Immature natural killer cell (primary cell): ENCODE data around the gene RPL22. TPM values are rescaled to one million over a fixed set of nuclear protein-coding genes. Genes with fewer than 3 reads are reported as not detected.

Source experiments
- DNase-seq, 3 donors: peaks; one replicate each; pipeline ENCODE4 v3.0.0; 2022; ENCODE audit warnings: mixed read lengths in 1 of 3
- H3K27ac Mint-ChIP-seq, 6 donors: one replicate each; pipeline ENCODE4 v1.8.0; 2020; ENCODE audit warnings: mixed read lengths in 6 of 6, mild to moderate bottlenecking in 5 of 6, inconsistent platforms in 4 of 6, moderate library complexity in 3 of 6
- H3K27me3 Mint-ChIP-seq, 3 donors: one replicate each; pipeline ENCODE4 v1.8.0; 2020 to 2021; ENCODE audit warnings: low read depth in 3 of 3, mild to moderate bottlenecking in 3 of 3, mixed read lengths in 3 of 3, moderate library complexity in 3 of 3, inconsistent platforms in 1 of 3
- H3K36me3 Mint-ChIP-seq, 3 donors: one replicate each; pipeline ENCODE4 v1.8.0; 2020; ENCODE audit warnings: mixed read lengths in 3 of 3, inconsistent platforms in 2 of 3, mild to moderate bottlenecking in 2 of 3
- H3K4me1 Mint-ChIP-seq, 2 donors: one replicate each; pipeline ENCODE4 v1.8.0; 2020; ENCODE audit warnings: inconsistent platforms in 2 of 2, mild to moderate bottlenecking in 2 of 2, mixed read lengths in 2 of 2, moderate library complexity in 1 of 2
- H3K4me3 Mint-ChIP-seq, 5 donors: one replicate each; pipeline ENCODE4 v1.8.0; 2020; ENCODE audit warnings: mild to moderate bottlenecking in 5 of 5, mixed read lengths in 5 of 5, inconsistent platforms in 3 of 5, moderate library complexity in 3 of 5
- H3K9me3 Mint-ChIP-seq, 6 donors: one replicate each; pipeline ENCODE4 v1.8.0; 2020; ENCODE audit warnings: mild to moderate bottlenecking in 6 of 6, mixed read lengths in 6 of 6, inconsistent platforms in 4 of 6, moderate library complexity in 3 of 6
- polyA plus RNA-seq, 3 donors: library from polyadenylated mRNA; unstranded; fragments of 300-500 nt; fragmentation: Illumina TruSeq; gene quantifications; one replicate each; pipeline ENCODE4 v1.2.3, GENCODE V29; 2021

RPL22 gene
- polyA plus RNA-seq, 3 donors from 2014 or later: 62.3 to 129 (median 124) TPM

DNA sequence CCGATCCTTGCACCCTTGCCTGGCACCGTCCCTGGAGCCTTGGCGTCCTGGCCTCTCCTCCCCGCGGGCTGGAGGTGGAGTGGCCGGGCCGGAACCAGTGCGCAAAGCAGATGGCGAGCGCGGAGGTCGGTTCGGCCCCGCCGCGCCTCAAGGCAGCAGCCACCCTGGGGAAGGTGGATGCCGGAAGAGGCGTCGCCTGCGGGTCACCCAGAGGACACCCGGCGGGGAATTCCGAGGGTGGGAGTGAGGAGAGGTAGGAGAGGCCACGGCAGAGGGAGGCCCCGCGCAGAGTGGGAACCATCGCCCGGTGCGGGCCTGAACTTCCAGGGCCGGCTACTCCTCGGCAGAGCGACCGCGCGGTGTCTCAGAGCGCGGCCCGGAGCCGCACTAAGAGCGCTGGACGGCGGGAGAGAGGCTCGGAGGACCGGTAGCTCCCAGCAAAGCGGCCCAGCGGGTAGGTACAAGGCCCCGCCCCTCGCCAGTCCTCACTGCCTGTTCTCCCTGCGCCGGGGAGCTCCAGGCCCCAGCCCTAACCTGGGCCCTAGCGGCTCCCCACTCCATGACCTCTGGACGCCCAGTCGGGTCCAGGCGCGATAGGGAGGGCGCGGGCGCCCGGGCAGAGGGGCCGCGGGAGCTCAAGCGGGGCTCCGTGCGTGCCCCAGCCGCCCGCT lies 6.6 kb upstream of the RPL22 start, which contains the start of gene RNF207:
Gene RNF207 (plus strand): TSS at position 271 of the 671 bp plus-strand sequence. CDS start 417 bp downstream, outside the sequence.
- H3K27me3 Mint-ChIP-seq: peaks cover 6 to 10% (median 9%) of the 10 kb centered on the region in 3 donors
- peak in 2 of 3 donors; percentile 15 to 20 for DNase-seq
- H3K36me3 Mint-ChIP-seq: no peaks in the 10 kb centered on the region
- no peak within 1 kb of the TSS for H3K27ac Mint-ChIP-seq
- peaks cover 0 to 2% (median 0%) of the 10 kb centered on the region in 6 donors for H3K9me3 Mint-ChIP-seq
- peaks cover 3 to 11% of the 10 kb centered on the region in 2 donors for H3K4me1 Mint-ChIP-seq
- H3K4me3 Mint-ChIP-seq: peak within 1 kb of the TSS in 4 of 5 donors; percentile 56 to 80 (median 58)

DNA sequence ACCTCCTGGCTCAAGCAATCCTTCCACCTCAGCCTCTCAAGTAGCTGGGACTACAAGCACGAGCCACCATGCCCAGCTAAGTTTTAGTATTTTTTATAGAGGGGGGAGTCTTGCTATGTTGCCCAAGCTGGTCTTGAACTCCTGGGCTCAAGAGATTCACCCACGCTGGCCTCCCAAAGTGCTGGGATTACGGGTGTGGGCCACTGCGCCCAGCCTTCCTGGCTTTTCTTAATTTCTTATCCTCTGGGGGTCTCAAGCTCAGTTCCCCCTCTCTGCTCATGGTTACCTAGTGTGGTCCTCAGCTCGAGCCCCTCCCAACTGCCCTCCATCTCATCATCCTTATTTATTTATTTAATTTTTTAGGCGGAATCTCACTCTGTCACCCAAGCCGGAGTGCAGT lies 2.9 kb upstream of the RPL22 start:
- H3K4me1 Mint-ChIP-seq: peaks cover 36 to 41% of the 10 kb centered on the region in 2 donors
- peaks cover 6 to 13% (median 9%) of the 10 kb centered on the region in 3 donors for H3K27me3 Mint-ChIP-seq
- H3K36me3 Mint-ChIP-seq: peaks cover 0 to 3% (median 0%) of the 10 kb centered on the region in 3 donors
- no peak for DNase-seq
- no peaks in the 10 kb centered on the region for H3K9me3 Mint-ChIP-seq
- peak overlapping the region in 2 of 5 donors; percentile 25 to 26 for H3K4me3 Mint-ChIP-seq
- peak overlapping the region in 1 of 6 donors; percentile 52 for H3K27ac Mint-ChIP-seq

DNA sequence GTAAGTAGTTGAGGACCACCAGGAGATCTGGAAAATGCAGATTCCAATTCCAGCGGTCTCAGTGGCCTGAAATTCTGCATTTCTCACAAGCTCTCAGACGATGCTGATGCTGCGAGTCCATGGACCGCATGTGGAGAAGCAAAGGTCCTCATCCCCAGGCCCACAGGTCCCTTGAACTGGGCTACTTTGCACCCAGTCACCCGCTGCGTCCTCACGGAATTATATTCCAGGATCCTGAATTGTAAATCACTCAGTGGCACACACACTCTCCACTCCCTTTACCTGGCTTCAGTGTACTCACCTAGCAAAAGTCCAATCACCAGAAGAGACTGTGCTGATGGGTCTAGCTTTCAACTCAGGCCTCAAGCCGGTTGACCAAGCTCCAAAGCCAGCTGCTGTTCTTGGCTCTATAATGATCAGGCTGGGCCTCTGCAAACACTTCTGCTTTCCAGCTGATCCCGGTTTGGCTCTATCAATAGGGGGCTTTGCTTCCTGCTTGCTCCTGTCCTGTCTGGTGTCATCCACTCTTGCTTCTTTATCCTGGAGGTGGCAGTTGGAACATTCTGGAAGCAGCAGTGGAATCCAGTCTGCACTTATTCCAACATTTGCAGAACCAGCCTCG lies 904 bp upstream of the RPL22 start:
- no peak for DNase-seq
- Mint-ChIP-seq H3K4me1 (peaks cover 47 to 51% of the 10 kb centered on the region in 2 donors), H3K27ac (peak overlapping the region; percentile 89 to 97 (median 95)), H3K27me3 (peaks cover 6 to 11% (median 8%) of the 10 kb centered on the region in 3 donors), H3K36me3 (peaks cover 4 to 12% (median 9%) of the 10 kb centered on the region in 3 donors), H3K9me3 (no peaks in the 10 kb centered on the region), H3K4me3 (peak overlapping the region; percentile 87 to 99 (median 97))

DNA sequence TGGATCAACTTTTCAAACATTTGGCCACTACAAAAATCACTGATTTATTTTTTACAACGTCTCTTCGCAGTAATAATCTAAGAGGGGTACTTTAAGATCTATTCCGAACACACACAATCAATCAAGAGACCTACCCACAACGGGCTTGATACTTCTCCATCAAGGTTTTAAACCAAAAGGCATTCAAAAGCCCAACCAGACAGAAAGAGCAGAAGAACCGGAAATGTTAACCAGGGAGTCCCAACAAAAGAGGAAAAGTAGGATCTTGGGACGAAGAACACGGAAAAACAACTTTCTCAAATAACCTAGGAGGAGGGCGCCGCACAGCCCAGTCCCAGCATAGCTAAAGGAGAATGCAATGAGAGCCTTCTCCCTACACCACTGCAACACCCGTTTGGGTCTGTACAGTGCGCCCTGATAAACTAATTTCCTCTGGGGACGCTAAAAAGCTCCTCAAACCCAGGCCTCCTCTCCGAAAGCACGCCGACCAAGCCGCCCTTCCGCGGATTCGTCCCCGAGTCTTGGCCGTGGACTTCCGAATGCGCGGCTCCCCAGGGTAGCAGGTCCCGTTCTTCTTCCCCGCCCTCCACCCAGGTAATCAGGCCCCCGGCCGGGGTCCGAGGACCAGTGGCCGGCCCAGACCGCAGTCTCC lies 623 bp downstream of the RPL22 start:
- peak overlapping the region; percentile 87 to 99 (median 97) for H3K4me3 Mint-ChIP-seq
- no peaks in the 10 kb centered on the region for H3K9me3 Mint-ChIP-seq
- H3K4me1 Mint-ChIP-seq: peaks cover 45 to 51% of the 10 kb centered on the region in 2 donors
- no peak for DNase-seq
- H3K36me3 Mint-ChIP-seq: peaks cover 4 to 16% (median 9%) of the 10 kb centered on the region in 3 donors
- H3K27me3 Mint-ChIP-seq: peaks cover 2 to 8% (median 4%) of the 10 kb centered on the region in 3 donors
- H3K27ac Mint-ChIP-seq: peak overlapping the region; percentile 67 to 96 (median 86)

DNA sequence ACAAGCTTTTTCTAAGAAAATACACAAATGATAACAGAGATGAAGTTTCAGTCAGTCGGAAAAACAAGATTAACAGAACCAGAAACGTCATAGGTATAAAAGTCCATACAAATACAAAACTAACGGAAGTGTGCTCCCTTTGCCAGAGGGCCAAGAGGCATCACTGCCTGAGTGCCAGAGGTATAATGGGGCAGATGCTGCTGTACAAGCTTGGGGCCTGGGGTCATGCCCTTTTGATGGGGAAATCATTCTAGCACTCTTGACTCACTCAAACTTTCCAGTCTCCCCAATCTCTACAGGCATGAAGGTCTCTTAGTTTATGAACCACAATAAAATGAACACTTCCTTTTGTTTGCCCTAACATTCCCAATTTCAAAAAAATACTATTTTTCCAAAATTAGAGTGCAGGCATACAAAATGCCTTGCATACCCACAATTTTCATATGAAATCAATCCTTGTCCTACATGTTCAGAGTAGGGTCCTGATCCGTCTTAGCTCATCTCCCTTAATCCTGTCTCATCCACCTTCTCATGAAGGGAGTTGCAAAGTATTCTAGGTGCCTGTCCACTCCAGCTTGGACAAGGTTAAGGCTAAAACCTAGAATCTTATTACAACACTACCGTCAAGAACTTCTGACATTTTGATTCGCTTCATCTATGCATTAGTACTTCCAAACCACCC lies 1.5 kb downstream of the RPL22 start:
- Mint-ChIP-seq H3K36me3 (peaks cover 6 to 19% (median 11%) of the 10 kb centered on the region in 3 donors), H3K27ac (peak overlapping the region; percentile 67 to 96 (median 86)), H3K9me3 (no peaks in the 10 kb centered on the region), H3K4me1 (peaks cover 47 to 54% of the 10 kb centered on the region in 2 donors), H3K4me3 (peak overlapping the region; percentile 87 to 99 (median 97)), H3K27me3 (peaks cover 2 to 8% (median 4%) of the 10 kb centered on the region in 3 donors)
- DNase-seq: no peak

DNA sequence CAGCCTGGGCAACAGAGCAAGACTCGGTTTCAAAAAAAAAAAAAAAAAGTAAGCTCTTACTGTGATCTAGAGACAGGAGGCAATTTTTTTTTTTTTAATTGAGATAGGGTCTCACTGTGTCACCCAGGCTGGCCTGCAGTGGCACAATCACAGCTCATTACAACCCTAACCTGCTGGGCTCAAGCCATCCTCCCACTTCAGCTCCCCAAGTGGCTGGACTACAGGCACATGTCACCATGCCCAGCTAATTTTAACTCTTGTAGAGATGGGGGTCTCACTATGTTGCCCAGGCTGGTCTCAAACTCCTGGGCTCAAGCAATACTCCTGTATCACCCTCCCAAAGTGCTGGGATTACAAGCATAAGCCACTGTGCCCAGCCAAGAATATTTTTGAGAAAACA lies 7.4 kb downstream of the RPL22 start:
- DNase-seq: no peak
- no peak overlapping the region for H3K4me3 Mint-ChIP-seq
- no peaks in the 10 kb centered on the region for H3K9me3 Mint-ChIP-seq
- H3K27ac Mint-ChIP-seq: no peak overlapping the region
- peaks cover 0 to 2% (median 0%) of the 10 kb centered on the region in 3 donors for H3K27me3 Mint-ChIP-seq
- peaks cover 13 to 30% (median 21%) of the 10 kb centered on the region in 3 donors for H3K36me3 Mint-ChIP-seq
- peaks cover 19 to 31% of the 10 kb centered on the region in 2 donors for H3K4me1 Mint-ChIP-seq

DNA sequence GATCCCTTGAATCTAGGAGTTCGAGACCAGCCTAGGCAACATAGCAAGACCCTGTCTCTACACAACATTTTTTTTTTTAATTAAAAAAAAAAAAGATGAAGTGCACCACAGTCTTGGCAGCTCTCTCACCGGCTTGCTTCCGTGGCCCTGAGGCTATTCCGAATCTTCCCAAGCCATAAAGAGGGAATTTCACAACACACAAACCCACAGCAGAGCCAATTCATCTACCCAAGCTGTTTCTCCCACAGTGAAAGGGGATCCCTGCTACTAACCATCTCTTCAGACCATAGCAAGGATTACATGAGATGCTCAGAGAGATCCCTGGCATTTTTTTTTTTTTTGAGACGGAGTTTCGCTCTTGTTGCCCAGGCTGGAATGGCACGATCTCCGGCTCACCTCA lies 10.9 kb downstream of the RPL22 start:
- Mint-ChIP-seq H3K4me1 (peaks cover 13 to 34% of the 10 kb centered on the region in 2 donors), H3K9me3 (no peaks in the 10 kb centered on the region), H3K27me3 (no peaks in the 10 kb centered on the region), H3K36me3 (peaks cover 12 to 25% (median 16%) of the 10 kb centered on the region in 3 donors), H3K4me3 (no peak overlapping the region), H3K27ac (no peak overlapping the region)
- DNase-seq: no peak

DNA sequence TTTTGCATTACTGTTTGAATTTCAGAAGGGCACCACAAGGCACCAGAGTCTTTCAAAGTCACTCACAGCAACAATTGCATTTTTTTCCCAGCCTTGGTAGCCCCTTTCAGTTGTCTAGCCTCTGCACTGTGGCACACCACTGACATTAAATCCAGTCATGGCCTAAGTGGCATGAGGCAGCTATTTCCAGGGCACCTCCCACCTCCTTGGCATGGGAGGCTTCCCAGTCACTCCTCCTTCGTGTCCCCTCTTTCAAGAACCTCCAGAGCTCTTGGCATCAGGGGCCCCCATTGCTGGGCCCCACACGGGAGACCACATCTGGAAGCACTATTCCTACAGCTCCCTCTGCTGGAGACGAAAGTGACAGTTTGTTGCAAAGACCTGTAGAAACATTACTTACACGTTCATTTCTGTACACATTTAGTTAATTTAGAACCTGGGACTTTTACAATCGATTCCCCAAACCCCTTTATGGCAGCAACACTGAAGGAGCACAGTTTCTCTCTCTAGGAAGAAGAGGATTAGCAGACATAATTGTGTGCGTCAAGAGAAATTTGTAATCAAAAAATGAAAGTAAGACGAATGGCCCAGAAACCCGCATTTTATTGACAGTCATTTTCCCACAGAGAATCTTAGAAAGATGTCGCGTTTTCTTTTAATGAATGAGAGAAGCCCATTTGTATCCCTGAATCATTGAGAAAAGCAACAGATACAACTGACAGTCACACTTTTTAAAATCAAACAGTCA lies 13.6 kb downstream of the RPL22 start:
- peaks cover 8 to 20% (median 12%) of the 10 kb centered on the region in 3 donors for H3K36me3 Mint-ChIP-seq
- no peak for DNase-seq
- H3K27me3 Mint-ChIP-seq: peaks cover 3 to 6% (median 5%) of the 10 kb centered on the region in 3 donors
- H3K27ac Mint-ChIP-seq: no peak overlapping the region
- peaks cover 18 to 40% of the 10 kb centered on the region in 2 donors for H3K4me1 Mint-ChIP-seq
- no peak overlapping the region for H3K4me3 Mint-ChIP-seq
- no peaks in the 10 kb centered on the region for H3K9me3 Mint-ChIP-seq

DNA sequence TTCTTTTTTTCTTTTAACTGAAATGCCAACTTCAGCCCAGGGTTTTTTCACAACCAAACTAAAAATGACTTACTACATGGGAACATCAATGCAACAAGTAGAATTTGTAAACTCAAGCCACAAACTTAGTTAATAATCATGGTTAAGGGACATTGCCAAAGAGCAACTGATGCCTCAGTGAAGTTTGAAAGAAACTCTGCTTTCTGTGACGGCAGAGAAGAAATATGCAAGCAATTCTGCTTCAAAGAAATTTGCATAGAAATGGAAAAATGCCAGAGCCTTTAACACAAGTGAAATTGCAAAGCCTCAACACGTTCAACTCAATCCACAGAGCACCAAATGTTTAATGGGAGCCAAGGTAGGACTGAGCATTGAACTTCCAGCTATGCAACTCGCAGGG lies 14.2 kb downstream of the RPL22 start:
- DNase-seq: no peak
- Mint-ChIP-seq H3K27me3 (peaks cover 4 to 7% (median 5%) of the 10 kb centered on the region in 3 donors), H3K4me1 (peaks cover 21 to 38% of the 10 kb centered on the region in 2 donors), H3K27ac (peak overlapping the region in 1 of 6 donors; percentile 4), H3K36me3 (peaks cover 8 to 19% (median 12%) of the 10 kb centered on the region in 3 donors), H3K9me3 (no peaks in the 10 kb centered on the region), H3K4me3 (no peak overlapping the region)

DNA sequence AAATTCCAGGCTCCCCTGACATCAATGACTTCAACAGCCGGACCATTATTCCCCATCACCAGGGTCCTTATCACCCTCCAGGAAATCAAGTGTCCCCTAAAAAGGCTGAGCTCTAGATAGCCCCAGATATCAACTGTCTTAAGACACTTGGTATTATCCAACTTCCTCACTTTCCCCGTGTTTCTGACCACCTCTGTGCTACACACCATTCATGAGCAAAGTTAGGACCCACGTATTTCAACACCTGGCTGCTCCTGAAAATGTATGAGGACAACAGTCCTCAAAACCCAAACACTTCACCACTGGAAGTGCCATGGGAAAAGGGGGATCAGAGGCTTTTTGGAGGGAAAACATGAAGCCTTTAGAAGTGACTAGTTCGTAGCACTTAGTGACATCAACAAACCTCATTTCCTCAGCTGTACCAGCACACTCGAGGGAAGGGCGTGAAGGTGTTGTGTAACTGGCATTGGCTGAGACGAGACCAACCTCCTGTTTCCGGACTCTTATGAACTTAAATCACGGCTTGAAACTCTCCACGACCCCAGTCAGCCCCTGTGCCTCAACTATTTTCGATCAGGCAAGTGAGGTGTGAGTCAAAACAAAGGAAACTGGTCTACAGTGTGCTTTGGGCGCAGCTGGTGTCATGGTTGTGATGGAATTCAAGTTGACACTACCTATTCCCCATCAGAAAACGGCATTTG lies 15.2 kb downstream of the RPL22 start:
- Mint-ChIP-seq H3K27ac (no peak overlapping the region), H3K4me3 (no peak overlapping the region), H3K9me3 (no peaks in the 10 kb centered on the region), H3K27me3 (peaks cover 4 to 7% (median 5%) of the 10 kb centered on the region in 3 donors), H3K36me3 (peaks cover 4 to 15% (median 8%) of the 10 kb centered on the region in 3 donors), H3K4me1 (peaks cover 20 to 32% of the 10 kb centered on the region in 2 donors)
- no peak for DNase-seq

DNA sequence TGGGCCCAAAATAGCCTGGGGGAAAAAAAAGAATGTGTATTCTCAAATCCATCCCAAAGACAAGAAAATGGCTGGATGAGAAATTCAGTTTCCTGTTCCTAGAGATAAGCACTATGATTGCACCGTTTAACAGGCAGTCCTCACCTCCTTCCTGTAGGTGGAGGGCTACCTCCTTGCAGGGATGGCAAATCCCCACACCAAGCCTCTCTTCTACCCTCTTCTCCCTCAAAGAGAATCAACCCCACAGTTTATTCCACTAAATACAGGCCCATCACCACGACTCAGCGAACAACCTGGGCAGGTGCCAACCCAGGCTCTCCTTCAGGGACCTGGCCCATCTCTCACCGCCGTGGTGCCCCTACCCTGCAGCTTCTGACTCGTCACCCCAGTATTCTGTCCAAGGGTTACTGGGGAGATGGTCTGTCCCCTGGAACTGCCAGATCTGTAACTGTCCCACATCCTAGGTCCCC lies 15.8 kb downstream of the RPL22 start:
- Mint-ChIP-seq H3K4me1 (peaks cover 18 to 27% of the 10 kb centered on the region in 2 donors), H3K9me3 (no peaks in the 10 kb centered on the region), H3K4me3 (peak overlapping the region in 1 of 5 donors; percentile 14), H3K27ac (peak overlapping the region in 1 of 6 donors; percentile 12), H3K27me3 (peaks cover 4 to 10% (median 9%) of the 10 kb centered on the region in 3 donors), H3K36me3 (peaks cover 4 to 15% (median 4%) of the 10 kb centered on the region in 3 donors)
- DNase-seq: no peak

DNA sequence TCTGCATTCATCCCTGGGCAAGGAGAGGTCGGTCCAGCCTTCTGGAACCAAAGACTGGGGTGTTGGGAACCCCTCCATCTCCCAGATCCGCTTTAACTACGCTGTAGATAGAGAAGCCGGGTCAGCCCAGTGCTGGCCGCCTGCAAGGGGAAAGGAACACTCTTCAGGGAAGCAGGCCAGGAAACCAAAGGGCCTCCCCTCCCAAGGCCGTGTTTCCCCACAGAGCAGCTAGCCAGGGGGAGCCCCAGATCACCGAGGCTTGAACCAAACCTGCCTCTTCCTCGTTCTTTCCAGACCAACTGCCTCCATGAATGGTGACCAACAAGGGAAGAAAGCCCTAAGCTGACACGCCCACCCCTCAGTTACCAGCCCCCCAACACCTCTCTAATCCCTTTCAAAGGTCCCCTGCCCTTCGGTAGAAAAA lies 18.0 kb downstream of the RPL22 start:
- peaks cover 18 to 27% of the 10 kb centered on the region in 2 donors for H3K4me1 Mint-ChIP-seq
- peaks cover 0 to 2% (median 0%) of the 10 kb centered on the region in 6 donors for H3K9me3 Mint-ChIP-seq
- no peak for DNase-seq
- H3K36me3 Mint-ChIP-seq: peaks cover 4 to 8% (median 4%) of the 10 kb centered on the region in 3 donors
- peak overlapping the region in 1 of 6 donors; percentile 69 for H3K27ac Mint-ChIP-seq
- H3K27me3 Mint-ChIP-seq: peaks cover 11 to 17% (median 14%) of the 10 kb centered on the region in 3 donors
- peak overlapping the region; percentile 44 to 69 (median 58) for H3K4me3 Mint-ChIP-seq
